ENCODE results near the gene AKIRIN1. TPM values are rescaled to one million over a fixed set of nuclear protein-coding genes. Genes with fewer than 3 reads are reported as not detected.
"Not testable (repeated sequence)": the region's sequence is repeated elsewhere in the genome, so short reads cannot be mapped to it uniquely, and the experiment has no call there.

AKIRIN1 gene
- total RNA-seq, 4 donors from 2014 or later = 59.0 to 93.1 (median 69.2) TPM

DNA sequence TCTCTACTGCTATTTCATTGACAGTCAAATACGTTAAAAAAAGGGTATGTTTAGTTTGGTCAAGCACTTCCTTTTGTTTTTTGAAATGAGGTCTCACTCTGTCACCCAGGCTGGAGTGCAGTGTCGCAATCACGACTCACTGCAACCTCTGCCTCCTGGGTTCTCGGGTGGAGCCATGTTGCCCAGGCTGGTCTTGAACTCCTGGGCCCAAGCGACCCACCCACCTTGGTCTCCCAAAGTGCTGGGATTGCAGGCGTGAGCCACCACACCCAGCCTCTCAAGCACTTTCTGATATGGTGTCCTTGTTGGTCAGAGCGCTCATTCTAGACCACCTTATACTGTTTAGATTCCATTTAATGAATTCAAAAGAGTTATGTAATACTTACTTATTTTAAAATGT is 28.5 kb upstream of the AKIRIN1 start:
- intact Hi-C loops (cut with DNase I) = no loop called here
- H3K36me3 ChIP-seq = no peaks in the 10 kb centered on the region
- no peak for DNase-seq (ENCODE audit: extremely low spot score)
- no peak overlapping the region for H3K27ac ChIP-seq (replicated peaks in 1 of 4)
- H3K27me3 ChIP-seq = no peaks in the 10 kb centered on the region
- TF ChIP-seq, protein P1, sequence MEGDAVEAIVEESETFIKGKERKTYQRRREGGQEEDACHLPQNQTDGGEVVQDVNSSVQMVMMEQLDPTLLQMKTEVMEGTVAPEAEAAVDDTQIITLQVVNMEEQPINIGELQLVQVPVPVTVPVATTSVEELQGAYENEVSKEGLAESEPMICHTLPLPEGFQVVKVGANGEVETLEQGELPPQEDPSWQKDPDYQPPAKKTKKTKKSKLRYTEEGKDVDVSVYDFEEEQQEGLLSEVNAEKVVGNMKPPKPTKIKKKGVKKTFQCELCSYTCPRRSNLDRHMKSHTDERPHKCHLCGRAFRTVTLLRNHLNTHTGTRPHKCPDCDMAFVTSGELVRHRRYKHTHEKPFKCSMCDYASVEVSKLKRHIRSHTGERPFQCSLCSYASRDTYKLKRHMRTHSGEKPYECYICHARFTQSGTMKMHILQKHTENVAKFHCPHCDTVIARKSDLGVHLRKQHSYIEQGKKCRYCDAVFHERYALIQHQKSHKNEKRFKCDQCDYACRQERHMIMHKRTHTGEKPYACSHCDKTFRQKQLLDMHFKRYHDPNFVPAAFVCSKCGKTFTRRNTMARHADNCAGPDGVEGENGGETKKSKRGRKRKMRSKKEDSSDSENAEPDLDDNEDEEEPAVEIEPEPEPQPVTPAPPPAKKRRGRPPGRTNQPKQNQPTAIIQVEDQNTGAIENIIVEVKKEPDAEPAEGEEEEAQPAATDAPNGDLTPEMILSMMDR (IDR thresholded peaks at IDR 0.05) = no peak
- TF ChIP-seq EP300 (IDR thresholded peaks at IDR 0.05) (no peak), POLR2AphosphoS5 (IDR thresholded peaks at IDR 0.05) (no peak), POLR2A (IDR thresholded peaks at IDR 0.05; ENCODE audit: low read depth) (no peak)
- H3K4me1 ChIP-seq = no peaks in the 10 kb centered on the region
- 85% methylated on average over 7 of the region's 7 CpGs for WGBS
- no peaks in the 10 kb centered on the region for H3K9me3 ChIP-seq
- H3K4me3 ChIP-seq = no peak overlapping the region

DNA sequence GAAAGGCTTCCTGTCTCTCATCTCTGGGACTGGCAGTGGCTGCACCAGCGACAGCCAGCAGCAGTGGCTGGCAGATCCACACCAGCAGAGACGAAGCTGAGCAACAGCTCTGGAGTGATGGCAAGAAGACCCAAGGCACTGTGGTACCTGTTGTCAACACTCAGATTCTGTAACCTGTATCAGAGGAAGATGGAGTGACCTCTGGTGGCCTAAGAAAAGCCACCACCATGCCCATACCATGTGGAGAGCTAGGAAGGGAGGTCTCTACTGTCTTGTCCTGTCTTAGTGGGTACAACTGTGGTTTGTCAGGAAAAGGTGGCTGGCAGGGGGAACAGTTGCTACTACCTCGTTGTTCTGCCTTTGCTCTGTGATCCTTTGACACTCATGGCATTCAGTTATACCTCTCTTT is 26.9 kb upstream of the AKIRIN1 start:
- Histone ChIP-seq H3K4me1 (no peaks in the 10 kb centered on the region), H3K36me3 (no peaks in the 10 kb centered on the region), H3K4me3 (no peak overlapping the region), H3K27me3 (no peaks in the 10 kb centered on the region), H3K9me3 (no peaks in the 10 kb centered on the region), H3K27ac (replicated peaks in 1 of 4) (no peak overlapping the region)
- intact Hi-C loops (cut with DNase I) = no loop called here
- 76% methylated on average over 2 of the region's 3 CpGs for WGBS
- no peak for DNase-seq (ENCODE audit: extremely low spot score)
- no peak for TF ChIP-seq POLR2A (IDR thresholded peaks at IDR 0.05; ENCODE audit: low read depth)
- TF ChIP-seq EP300 (IDR thresholded peaks at IDR 0.05) = no peak
- TF ChIP-seq, protein P1 (IDR thresholded peaks at IDR 0.05) = no peak
- TF ChIP-seq POLR2AphosphoS5 (IDR thresholded peaks at IDR 0.05) = no peak

DNA sequence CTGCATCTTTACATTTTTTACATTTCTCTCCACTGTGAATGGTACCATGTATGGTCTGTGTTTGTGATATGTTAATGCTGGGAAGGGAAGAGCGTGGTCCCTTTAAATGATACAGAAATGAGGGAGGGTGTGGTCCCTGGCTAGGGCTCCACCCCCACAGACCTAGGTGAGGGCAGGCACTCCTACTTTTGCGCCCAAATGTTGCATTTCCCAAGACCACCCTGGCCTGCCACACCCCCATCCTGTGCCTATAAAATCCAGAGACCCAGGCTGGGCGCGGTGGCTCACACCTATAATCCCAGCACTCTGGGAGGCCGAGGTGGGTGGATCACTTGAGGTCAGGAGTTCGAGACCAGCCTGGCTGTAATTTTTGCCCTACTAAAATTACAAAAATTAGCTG is 17.9 kb upstream of the AKIRIN1 start:
- intact Hi-C loops (cut with DNase I); H3K4me1 ChIP-seq: not testable (repeated sequence)
- WGBS = 62% methylated on average over 6 of the region's 6 CpGs

DNA sequence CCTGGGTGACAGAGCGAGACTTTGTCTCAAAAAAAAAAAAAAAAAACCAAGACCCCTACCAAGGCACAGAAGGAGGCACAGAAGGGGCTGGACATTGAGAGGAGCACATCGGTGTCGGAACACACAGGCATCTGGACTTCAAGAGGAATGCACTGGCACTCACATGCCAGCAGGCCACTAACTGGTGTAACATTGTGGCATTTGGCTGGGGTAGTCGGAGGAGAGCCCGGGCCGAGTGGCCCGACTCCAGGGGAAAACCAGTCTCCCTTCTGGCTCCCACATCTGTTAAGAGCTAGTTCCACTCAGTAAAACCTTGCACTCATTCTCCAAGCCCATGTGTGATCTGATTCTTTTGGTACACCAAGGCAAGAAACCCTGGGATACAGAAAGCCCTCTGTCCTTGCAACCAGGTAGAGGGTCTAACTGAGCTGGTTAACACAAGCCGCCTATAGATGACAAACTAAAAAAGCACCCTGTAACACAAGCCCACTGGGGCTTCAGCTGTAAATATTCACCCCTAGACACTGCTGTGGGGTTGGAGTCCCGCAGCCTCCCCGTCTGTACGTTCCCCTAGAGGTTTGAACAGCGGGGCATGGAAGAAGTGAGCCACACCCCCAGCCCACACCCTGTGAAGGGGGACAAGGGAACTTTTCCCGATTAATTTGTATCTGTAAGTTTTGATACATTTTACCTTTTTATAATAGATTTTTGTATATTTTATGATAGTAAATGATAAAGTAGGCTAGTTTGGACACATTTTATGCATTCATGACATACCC is 17.2 kb upstream of the AKIRIN1 start:
- H3K4me3 ChIP-seq = no peak overlapping the region
- no peak overlapping the region for H3K27ac ChIP-seq (replicated peaks in 1 of 4)
- no peak for DNase-seq (ENCODE audit: extremely low spot score)
- intact Hi-C loops (cut with DNase I) = no loop called here
- peaks cover 0 to 10% (median 9%) of the 10 kb centered on the region in 4 donors for H3K9me3 ChIP-seq
- H3K27me3 ChIP-seq = no peaks in the 10 kb centered on the region
- TF ChIP-seq, protein P1 (IDR thresholded peaks at IDR 0.05) = no peak
- TF ChIP-seq POLR2AphosphoS5 (IDR thresholded peaks at IDR 0.05) (no peak), POLR2A (IDR thresholded peaks at IDR 0.05; ENCODE audit: low read depth) (no peak), EP300 (IDR thresholded peaks at IDR 0.05) (no peak)
- H3K36me3 ChIP-seq = no peaks in the 10 kb centered on the region
- no peaks in the 10 kb centered on the region for H3K4me1 ChIP-seq
- 77% methylated on average over 12 of the region's 13 CpGs for WGBS

More for the DNA sequence above, 17.9 kb upstream of the AKIRIN1 start:
- not testable (repeated sequence) for DNase-seq (ENCODE audit: extremely low spot score); H3K27ac ChIP-seq (replicated peaks in 1 of 4); H3K36me3 ChIP-seq; H3K4me3 ChIP-seq; H3K27me3 ChIP-seq; H3K9me3 ChIP-seq

DNA sequence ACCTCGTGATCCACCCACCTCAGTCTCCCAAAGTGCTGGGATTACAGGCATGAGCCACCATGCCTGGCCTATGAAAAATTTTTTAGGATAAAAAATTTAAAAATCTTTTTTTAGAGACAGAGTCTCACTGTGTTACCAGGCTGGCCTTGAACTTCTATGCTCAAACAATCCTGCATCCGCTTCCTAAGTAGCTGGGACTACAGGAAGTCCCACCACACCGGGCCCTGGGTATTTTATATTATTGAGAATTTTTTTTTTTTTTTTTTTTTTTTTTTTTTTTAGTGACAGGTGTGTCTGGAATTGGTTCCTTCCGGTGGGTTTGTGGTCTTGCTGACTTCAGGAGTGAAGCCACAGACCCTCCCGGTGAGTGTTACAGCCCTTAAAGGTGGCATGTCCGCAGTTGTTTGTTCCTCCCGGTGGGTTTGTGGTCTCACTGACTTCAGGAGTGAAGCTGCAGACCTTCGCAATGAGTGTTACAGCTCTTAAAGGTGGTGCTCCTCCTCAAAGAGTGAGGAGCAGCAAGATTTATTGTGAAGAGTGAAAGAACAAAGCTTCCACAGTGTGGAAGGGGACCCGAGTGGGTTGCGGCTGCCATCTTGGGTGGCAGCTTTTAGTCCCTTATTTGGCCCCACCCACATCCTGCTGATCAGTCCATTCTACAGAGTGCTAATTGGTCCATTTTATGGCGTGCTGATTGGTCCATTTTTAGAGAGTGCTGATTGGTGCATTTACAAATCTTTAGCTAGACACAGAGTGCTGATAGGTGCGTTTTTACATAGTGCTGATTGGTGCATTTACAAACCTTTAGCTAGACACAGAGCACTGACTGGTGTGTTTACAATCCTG is 13.5 kb upstream of the AKIRIN1 start:
- H3K9me3 ChIP-seq = peaks cover 0 to 10% (median 9%) of the 10 kb centered on the region in 4 donors
- DNase-seq (ENCODE audit: extremely low spot score); H3K4me3 ChIP-seq; H3K27me3 ChIP-seq; H3K27ac ChIP-seq (replicated peaks in 1 of 4); H3K36me3 ChIP-seq; H3K4me1 ChIP-seq; intact Hi-C loops (cut with DNase I): not testable (repeated sequence)
- WGBS = 85% methylated on average over 12 of the region's 12 CpGs

DNA sequence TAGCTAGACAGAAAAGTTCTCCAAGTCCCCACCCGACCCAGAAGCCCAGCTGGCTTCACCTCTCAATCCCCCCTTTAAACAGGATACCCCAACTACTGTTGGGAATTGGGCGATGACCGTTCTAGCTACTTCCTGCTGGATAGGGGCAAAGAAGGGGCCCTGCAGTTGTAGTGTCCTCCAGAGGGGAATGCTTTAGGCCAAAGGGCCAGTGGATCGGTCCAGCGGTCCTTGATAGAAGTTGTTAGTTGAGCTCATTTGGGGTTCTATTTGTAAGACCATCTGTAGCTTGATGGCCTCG is 12.9 kb upstream of the AKIRIN1 start:
- H3K27ac ChIP-seq (replicated peaks in 1 of 4); intact Hi-C loops (cut with DNase I): not testable (repeated sequence)
- 95% methylated on average over 6 of the region's 6 CpGs for WGBS

DNA sequence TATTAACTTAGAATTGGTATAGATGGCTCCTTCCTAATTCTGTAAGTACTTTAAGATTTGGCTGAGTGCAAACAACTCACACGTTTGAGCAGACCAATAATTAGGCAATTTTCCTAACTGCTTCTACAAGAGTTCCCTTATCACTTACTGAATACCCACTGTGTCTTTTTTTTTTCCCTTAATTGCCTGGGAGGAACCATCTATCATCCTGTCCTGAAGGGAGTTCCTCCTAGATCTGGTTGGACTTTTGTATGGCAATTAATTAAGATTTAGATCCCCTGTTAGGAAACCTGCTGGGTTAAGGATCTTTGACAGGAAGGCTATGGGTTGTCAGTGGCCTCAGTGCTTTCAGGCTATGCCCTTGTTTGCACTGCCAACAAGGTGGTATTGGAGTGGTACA is 11.7 kb upstream of the AKIRIN1 start:
- H3K27me3 ChIP-seq; H3K36me3 ChIP-seq; DNase-seq (ENCODE audit: extremely low spot score); H3K27ac ChIP-seq (replicated peaks in 1 of 4); H3K4me3 ChIP-seq; H3K4me1 ChIP-seq; intact Hi-C loops (cut with DNase I): not testable (repeated sequence)
- WGBS = 55% methylated on average over 1 of the region's 1 CpG
- peaks cover 0 to 10% (median 9%) of the 10 kb centered on the region in 4 donors for H3K9me3 ChIP-seq

More for the DNA sequence above, 12.9 kb upstream of the AKIRIN1 start:
- H3K36me3 ChIP-seq; H3K27me3 ChIP-seq; H3K4me3 ChIP-seq; H3K4me1 ChIP-seq; DNase-seq (ENCODE audit: extremely low spot score): not testable (repeated sequence)
- H3K9me3 ChIP-seq = peaks cover 0 to 10% (median 9%) of the 10 kb centered on the region in 4 donors
